ENCODE data around the gene EVA1C. TPM values are rescaled to one million over a fixed set of nuclear protein-coding genes. Genes with fewer than 3 reads are reported as not detected.

EVA1C gene
- polyA plus RNA-seq, 1 experiment, result 9.6 TPM

GRCh38 chr21:32562426-32562825 is 149.9 kb downstream of the EVA1C start:
- peak; percentile 57 for DNase-seq (ENCODE audit: low read depth)
- ChIA-PET POLR2A (no interaction called here), CTCF (interaction anchor here (0.8 to 4.4 kb wide), 10 partner anchors 39 to 361 kb away, joined by 3 to 44 read pairs (median 4); no protein-coding TSS in a partner anchor)
- Histone ChIP-seq H3K36me3 (ENCODE audit: control insufficient read depth, insufficient read depth, low read length) (no peaks in the 10 kb centered on the region), H3K4me3 (ENCODE audit: low read depth, low read length) (no peak overlapping the region), H3K27me3 (ENCODE audit: control insufficient read depth, insufficient read depth, low read length) (no peaks in the 10 kb centered on the region)
- TF ChIP-seq CTCF (IDR thresholded peaks at IDR 0.05; ENCODE audit: insufficient read depth, low read depth, low read length), result peak; percentile 66

GRCh38 chr21:32562915-32563314 is 150.4 kb downstream of the EVA1C start:
- ChIA-PET CTCF (interaction anchor here (0.8 to 4.4 kb wide), 9 partner anchors 38 to 361 kb away, joined by 3 to 44 read pairs (median 5); no protein-coding TSS in a partner anchor), POLR2A (no interaction called here)
- no peak overlapping the region for H3K4me3 ChIP-seq (ENCODE audit: low read depth, low read length)
- TF ChIP-seq CTCF (IDR thresholded peaks at IDR 0.05; ENCODE audit: insufficient read depth, low read depth, low read length), result no peak
- H3K36me3 ChIP-seq (ENCODE audit: control insufficient read depth, insufficient read depth, low read length), result no peaks in the 10 kb centered on the region
- no peaks in the 10 kb centered on the region for H3K27me3 ChIP-seq (ENCODE audit: control insufficient read depth, insufficient read depth, low read length)
- DNase-seq (ENCODE audit: low read depth), result no peak

Small RNAs within 50 kb of the gene (small RNA-seq; reads per million reads assigned to genes)
- gene RF00438 (ENCODE audit: insufficient read length, low read depth, low replicate concordance) (not detected), gene RNA5SP490 (ENCODE audit: insufficient read length, low read depth, low replicate concordance) (not detected), gene SNORA80A (ENCODE audit: insufficient read length, low read depth, low replicate concordance) (not detected)

Other genes with a start within 250 kb of the EVA1C start
- 6.0 and 7.2 TPM in 2 replicates for gene MIS18A, start 133.7 kb upstream of the EVA1C start, polyA plus RNA-seq (2011; rRNA removed)
- not detected in 2 replicates for gene MRAP, start 113.9 kb upstream of the EVA1C start, polyA plus RNA-seq (2011; rRNA removed)
- gene URB1, start 19.7 kb upstream of the EVA1C start, polyA plus RNA-seq (2011; rRNA removed), result 6.5 and 8.8 TPM in 2 replicates
- 0.11 TPM in 1 of 2 replicates, not detected in the other for gene TCP10L, start 172.8 kb downstream of the EVA1C start, polyA plus RNA-seq (2011; rRNA removed)
- gene CFAP298, start 199.7 kb downstream of the EVA1C start, polyA plus RNA-seq (2011; rRNA removed), result 14.5 and 16.4 TPM in 2 replicates

All from BJ (cell line).